AG04450 (cell line): ENCODE data around the gene CNOT4. TPM values are rescaled to one million over a fixed set of nuclear protein-coding genes. Genes with fewer than 3 reads are reported as not detected.
"Not testable (repeated sequence)": the region's sequence is repeated elsewhere in the genome, so short reads cannot be mapped to it uniquely, and the experiment has no call there.

Experiments used
- CTCF ChIA-PET: fragments of 300-600, 350-600 bp; formaldehyde crosslinking; extraction: SDS; loops from one replicate; lab custom pipeline; 2022; ENCODE audit warnings: antibody characterized with exemption, inconsistent platforms; lab: Charles Lee
- POLR2A ChIA-PET: fragments of 350-600 bp; formaldehyde crosslinking; extraction: SDS; loops from one replicate; lab custom pipeline; 2021; ENCODE audit warnings: antibody characterized with exemption, inconsistent platforms; lab: Yijun Ruan, JAX
- DNase-seq: peaks from one replicate; pipeline ENCODE4 v3.0.0-alpha.2; 2011; ENCODE audit warnings: low read depth, low spot score
- H3K27ac ChIP-seq: one replicate; pipeline ENCODE4 v1.5.1; 2012; ENCODE audit warnings: low read depth, low read length, control low read depth
- H3K27me3 ChIP-seq: one replicate; pipeline ENCODE4 v1.6.0; 2012; ENCODE audit warnings: low read length; ENCODE audit not compliant: control insufficient read depth, insufficient read depth
- H3K4me3 ChIP-seq: 2 replicates; pipeline ENCODE4 v1.5.1; 2011; ENCODE audit warnings: mild to moderate bottlenecking, low read depth, low read length, control low read depth
- H3K9me3 ChIP-seq: 2 replicates; pipeline ENCODE4 v1.5.1; 2012; ENCODE audit warnings: low read length; ENCODE audit not compliant: control insufficient read depth, insufficient read depth
- polyA plus RNA-seq: library from polyadenylated mRNA; depleted of rRNA; stranded (reverse); fragments of >200 nt; gene quantifications from 2 replicates; pipeline ENCODE4 v1.2.3, GENCODE V29; 2011
- TF ChIP-seq, protein P1 (sequence below): IDR thresholded peaks from 2 replicates; pipeline ENCODE4 v1.5.1; 2011; ENCODE audit warnings: low read depth, low read length, control low read depth, inconsistent platforms

The CNOT4 gene
- polyA plus RNA-seq, 1 experiment: 17.0 TPM

DNA sequence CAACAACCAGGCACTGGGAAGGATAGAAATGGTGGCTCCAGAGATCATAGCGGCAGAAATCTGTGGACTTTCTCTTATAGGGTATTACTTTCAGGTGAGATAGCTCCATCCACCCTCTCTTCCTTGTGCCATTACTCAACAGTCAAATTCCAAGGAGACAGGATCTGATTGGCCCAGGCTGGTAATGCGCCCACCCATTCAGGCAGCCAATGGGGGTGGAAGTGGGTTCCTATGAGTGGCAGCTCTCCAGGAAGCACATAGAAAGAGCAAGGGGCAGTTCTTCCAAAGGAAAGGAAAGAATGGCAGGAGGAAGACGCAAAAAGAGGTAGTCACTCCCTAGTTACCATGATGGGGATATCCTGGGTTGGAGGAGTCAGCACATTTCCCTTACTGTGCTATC is 181.8 kb downstream of the CNOT4 start:
- ChIA-PET POLR2A (no interaction called here), CTCF (no interaction called here)
- TF ChIP-seq, protein P1, sequence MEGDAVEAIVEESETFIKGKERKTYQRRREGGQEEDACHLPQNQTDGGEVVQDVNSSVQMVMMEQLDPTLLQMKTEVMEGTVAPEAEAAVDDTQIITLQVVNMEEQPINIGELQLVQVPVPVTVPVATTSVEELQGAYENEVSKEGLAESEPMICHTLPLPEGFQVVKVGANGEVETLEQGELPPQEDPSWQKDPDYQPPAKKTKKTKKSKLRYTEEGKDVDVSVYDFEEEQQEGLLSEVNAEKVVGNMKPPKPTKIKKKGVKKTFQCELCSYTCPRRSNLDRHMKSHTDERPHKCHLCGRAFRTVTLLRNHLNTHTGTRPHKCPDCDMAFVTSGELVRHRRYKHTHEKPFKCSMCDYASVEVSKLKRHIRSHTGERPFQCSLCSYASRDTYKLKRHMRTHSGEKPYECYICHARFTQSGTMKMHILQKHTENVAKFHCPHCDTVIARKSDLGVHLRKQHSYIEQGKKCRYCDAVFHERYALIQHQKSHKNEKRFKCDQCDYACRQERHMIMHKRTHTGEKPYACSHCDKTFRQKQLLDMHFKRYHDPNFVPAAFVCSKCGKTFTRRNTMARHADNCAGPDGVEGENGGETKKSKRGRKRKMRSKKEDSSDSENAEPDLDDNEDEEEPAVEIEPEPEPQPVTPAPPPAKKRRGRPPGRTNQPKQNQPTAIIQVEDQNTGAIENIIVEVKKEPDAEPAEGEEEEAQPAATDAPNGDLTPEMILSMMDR: no peak
- Histone ChIP-seq H3K27me3 (peaks cover 5% of the 10 kb centered on the region), H3K4me3 (no peak overlapping the region), H3K9me3 (no peaks in the 10 kb centered on the region), H3K27ac (no peak overlapping the region)
- no peak for DNase-seq

DNA sequence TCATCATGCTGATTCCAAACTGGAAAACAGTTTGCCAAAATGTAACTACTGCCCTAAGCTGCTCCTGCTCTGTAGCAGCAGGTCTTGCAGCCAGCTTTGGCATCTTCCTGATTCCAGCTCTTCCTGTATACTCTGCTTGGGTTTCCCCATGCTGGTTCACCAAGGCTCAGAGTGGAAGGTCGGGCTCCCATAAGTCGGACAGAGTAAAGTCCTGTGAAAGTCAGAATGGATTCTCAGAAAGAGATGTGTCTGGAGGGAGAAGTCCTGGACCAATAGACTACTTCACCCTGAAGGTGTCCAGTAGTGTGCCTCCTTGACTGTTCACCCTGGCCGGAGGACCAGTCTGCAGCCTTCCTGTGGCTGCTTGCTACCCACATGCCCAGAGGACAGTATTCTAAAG is 182.4 kb downstream of the CNOT4 start:
- DNase-seq: no peak
- ChIA-PET POLR2A (no interaction called here), CTCF (interaction anchor here (1.4 kb wide), 1 partner anchor 46 kb away, joined by 3 read pairs; no protein-coding TSS in a partner anchor)
- H3K9me3 ChIP-seq: no peaks in the 10 kb centered on the region
- H3K4me3 ChIP-seq: no peak overlapping the region
- H3K27me3 ChIP-seq: peaks cover 5% of the 10 kb centered on the region
- H3K27ac ChIP-seq: no peak overlapping the region
- TF ChIP-seq, protein P1: no peak

DNA sequence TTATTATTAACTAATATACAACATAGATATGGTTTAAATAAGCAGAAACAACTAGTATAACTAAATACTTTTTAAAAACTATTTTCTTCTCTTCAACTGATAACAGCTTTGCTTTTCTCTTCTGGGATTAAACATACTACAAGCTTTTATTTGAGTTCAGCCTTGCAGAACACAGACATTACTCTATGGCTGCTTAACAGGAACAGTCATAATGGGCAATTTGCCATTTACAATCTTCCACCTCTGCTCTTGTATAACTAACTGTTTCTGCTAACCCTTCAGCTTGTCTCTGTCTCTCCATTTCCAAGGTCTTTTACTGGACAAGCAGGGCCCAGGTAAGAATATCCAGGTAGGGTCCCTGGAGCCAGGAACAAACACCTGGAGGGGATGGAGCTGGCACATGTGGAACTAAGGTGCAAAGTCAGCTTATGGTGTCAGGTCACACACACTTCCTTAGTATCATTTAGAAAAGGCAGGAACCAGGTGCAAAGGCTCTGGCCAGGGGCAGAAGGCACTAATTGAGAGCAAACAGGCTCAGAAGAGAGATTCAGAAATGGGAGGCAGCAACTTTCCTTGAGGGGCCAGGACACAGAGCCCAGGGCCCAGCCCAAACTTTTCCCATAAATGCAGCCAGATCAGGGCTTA is 183.1 kb downstream of the CNOT4 start:
- no peak overlapping the region for H3K4me3 ChIP-seq
- peak; percentile 8 for DNase-seq
- ChIA-PET POLR2A (no interaction called here), CTCF (interaction anchor here (1.4 kb wide), 1 partner anchor 45 kb away, joined by 3 read pairs; no protein-coding TSS in a partner anchor)
- H3K9me3 ChIP-seq: no peaks in the 10 kb centered on the region
- peaks cover 5% of the 10 kb centered on the region for H3K27me3 ChIP-seq
- TF ChIP-seq, protein P1: no peak
- no peak overlapping the region for H3K27ac ChIP-seq

DNA sequence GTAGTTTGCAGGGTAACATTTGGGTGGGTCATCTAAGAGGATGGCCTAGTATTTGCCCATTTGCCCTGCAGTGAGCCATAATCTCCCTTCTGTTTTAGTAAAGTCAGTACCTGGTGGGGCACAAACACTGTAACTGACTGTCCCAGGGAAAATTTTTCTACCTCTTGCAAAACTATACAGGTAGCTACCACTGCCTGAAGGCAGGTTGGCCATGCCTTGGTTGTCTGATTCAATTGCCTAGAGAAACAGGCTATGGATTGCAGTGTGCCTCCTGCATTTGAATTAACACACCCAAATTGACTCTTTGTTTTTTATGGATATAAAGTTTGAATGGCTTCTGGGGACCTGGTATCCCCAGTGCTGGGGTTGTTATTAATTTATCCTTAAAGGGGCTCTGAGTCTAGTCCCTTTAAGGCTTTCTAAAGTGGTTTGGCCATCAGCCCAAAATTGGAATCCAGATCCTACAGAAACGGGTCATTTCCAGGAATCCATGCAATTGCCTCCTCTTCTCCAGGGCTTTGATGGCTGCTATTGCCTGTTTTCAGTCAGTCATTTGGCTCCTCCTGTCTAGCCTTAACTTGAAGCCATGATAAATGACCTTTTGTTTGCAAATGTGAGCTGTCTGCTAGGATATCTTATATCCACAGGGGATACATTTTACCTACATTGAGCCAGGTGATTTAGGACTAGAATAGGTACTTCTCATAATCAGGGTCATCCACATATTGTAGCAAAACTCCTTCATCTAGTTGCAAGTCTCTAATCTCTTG is 187.1 kb downstream of the CNOT4 start:
- peaks cover 5% of the 10 kb centered on the region for H3K27me3 ChIP-seq
- TF ChIP-seq, protein P1: no peak
- POLR2A ChIA-PET: no interaction called here
- no peak for DNase-seq
- no peak overlapping the region for H3K27ac ChIP-seq
- no peak overlapping the region for H3K4me3 ChIP-seq
- H3K9me3 ChIP-seq: no peaks in the 10 kb centered on the region
- CTCF ChIA-PET: no interaction called here

DNA sequence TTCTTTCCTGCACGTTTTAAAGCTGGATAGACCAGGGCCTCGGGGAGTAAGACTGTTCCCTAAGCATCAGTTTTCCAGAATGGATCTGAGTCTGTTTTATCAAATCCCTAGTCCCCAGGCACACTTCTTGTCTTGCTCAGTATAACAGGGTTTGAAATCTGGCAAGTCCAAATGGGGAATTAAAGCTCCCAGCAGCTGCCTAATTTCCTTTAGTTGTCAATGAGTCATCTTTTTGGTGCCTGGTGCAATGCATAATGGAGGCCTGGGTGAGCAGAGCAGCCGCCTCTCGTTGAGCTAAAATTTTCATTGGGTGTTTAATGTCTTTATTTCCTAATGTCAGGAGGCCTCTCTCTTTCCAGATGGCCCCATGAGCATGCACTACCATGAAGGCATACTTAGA is 188.3 kb downstream of the CNOT4 start:
- TF ChIP-seq, protein P1: no peak
- Histone ChIP-seq H3K27ac (no peak overlapping the region), H3K27me3 (peaks cover 3% of the 10 kb centered on the region), H3K4me3 (no peak overlapping the region), H3K9me3 (no peaks in the 10 kb centered on the region)
- ChIA-PET POLR2A (no interaction called here), CTCF (no interaction called here)
- DNase-seq: no peak

DNA sequence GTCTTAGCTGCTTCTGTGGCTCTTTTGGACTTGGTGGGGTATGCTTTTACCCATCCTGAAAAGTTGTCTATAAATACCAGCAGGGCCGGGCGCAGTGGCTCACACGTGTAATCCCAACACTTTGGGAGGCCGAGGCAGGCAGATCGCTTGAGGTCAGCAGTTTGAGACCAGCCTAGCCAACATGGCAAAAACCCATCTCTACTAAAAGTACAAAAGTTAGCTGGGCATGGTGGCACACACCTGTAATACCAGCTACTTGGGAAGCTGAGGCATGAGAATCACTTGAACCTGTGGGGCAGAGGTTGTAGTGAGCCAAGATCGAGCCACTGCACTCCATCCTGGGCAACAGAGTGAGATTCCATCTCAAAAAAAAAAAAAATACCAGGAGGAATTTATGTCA is 188.9 kb downstream of the CNOT4 start:
- H3K27me3 ChIP-seq, H3K27ac ChIP-seq, H3K4me3 ChIP-seq, POLR2A ChIA-PET, H3K9me3 ChIP-seq, DNase-seq, CTCF ChIA-PET: not testable (repeated sequence)
